Kidney epithelial cell (primary cell): ENCODE results near the gene SLC25A43. TPM values are rescaled to one million over a fixed set of nuclear protein-coding genes. Genes with fewer than 3 reads are reported as not detected.

Experiments used
- DNase-seq: peaks from one replicate; pipeline ENCODE4 v3.0.0-alpha.2; 2010; ENCODE audit warnings: low read depth
- H3K27me3 ChIP-seq: 2 replicates; pipeline ENCODE4 v1.6.0; 2011; ENCODE audit warnings: low read length; ENCODE audit not compliant: control insufficient read depth, insufficient read depth
- H3K36me3 ChIP-seq: 2 replicates; pipeline ENCODE4 v1.5.1; 2011; ENCODE audit warnings: low read length; ENCODE audit not compliant: control insufficient read depth, insufficient read depth
- H3K4me3 ChIP-seq: 2 replicates; pipeline ENCODE4 v1.5.1; 2011; ENCODE audit warnings: low read depth, mild to moderate bottlenecking, control low read depth, low read length
- CTCF ChIP-seq: IDR thresholded peaks from 2 replicates; pipeline ENCODE4 v1.5.1; 2011; ENCODE audit warnings: mild to moderate bottlenecking, moderate library complexity, low read length, control low read depth, inconsistent platforms; ENCODE audit not compliant: insufficient read depth, poor library complexity, severe bottlenecking
- total RNA-seq: library from RNA; depleted of rRNA; stranded (reverse); fragments of >200 nt; gene quantifications from 2 replicates; pipeline ENCODE4 v1.2.3, GENCODE V29; 2015

Gene SLC25A43
- total RNA-seq, 1 donor from 2014 or later: 9.8 TPM

GRCh38 chrX:119467842-119468550 is 68.9 kb downstream of the SLC25A43 start, which contains the start of gene SLC25A5:
SLC25A5 (plus strand) TSS chrX:119468444; CDS start chrX:119468516, 72 bp downstream.
- Histone ChIP-seq H3K4me3 (peak within 1 kb of the TSS; percentile 84), H3K27me3 (no peaks in the 10 kb centered on the region), H3K36me3 (no peaks in the 10 kb centered on the region)
- TF ChIP-seq CTCF: no peak
- DNase-seq: peak; percentile 31

GRCh38 chrX:119468551-119469312 is 69.6 kb downstream of the SLC25A43 start:
- DNase-seq: peak; percentile 29
- Histone ChIP-seq H3K4me3 (peak overlapping the region; percentile 84), H3K36me3 (no peaks in the 10 kb centered on the region), H3K27me3 (no peaks in the 10 kb centered on the region)
- peak; percentile 46 for TF ChIP-seq CTCF

GRCh38 chrX:119469313-119469635 is 70.1 kb downstream of the SLC25A43 start:
- TF ChIP-seq CTCF: no peak
- Histone ChIP-seq H3K36me3 (no peaks in the 10 kb centered on the region), H3K4me3 (peak overlapping the region; percentile 84), H3K27me3 (no peaks in the 10 kb centered on the region)
- no peak for DNase-seq

- no peaks in the 10 kb centered on the region for H3K36me3 ChIP-seq
- TF ChIP-seq CTCF: no peak
- no peak for DNase-seq
- H3K27me3 ChIP-seq: no peaks in the 10 kb centered on the region
- H3K4me3 ChIP-seq: no peak overlapping the region
Observed at GRCh38 chrX:119474615-119475388, 75.7 kb downstream of the SLC25A43 start.

- Histone ChIP-seq H3K27me3 (no peaks in the 10 kb centered on the region), H3K4me3 (no peak overlapping the region), H3K36me3 (no peaks in the 10 kb centered on the region)
- TF ChIP-seq CTCF: no peak
- no peak for DNase-seq
Observed at GRCh38 chrX:119475389-119476101, 76.4 kb downstream of the SLC25A43 start.
